HG03196 (cell line): Measurements from ENCODE around the gene TAF3.

Source experiments
- ATAC-seq: cut with Tn5 transposase; IDR thresholded peaks from one replicate; pipeline ENCODE4 v1.9.1; 2021; ENCODE audit not compliant: unreplicated experiment

Gene TAF3

DNA sequence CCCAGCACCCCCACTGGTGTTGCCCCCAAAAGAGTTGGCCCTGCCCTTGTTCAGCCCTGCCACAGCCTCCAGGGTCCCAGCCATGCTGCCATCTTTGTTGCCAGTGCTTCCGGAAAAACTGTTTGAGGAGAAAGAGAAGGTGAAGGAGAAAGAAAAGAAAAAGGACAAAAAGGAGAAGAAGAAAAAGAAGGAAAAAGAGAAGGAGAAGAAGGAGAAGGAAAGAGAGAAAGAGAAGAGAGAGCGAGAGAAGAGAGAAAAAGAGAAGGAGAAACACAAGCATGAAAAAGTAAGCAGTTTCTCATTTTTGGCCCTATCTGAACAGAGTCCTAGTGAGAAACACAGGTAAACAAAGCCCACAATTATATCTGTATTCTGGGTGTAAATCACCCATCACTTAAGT, 147.2 kb downstream of the TAF3 start:
- ATAC-seq, result no peak

DNA sequence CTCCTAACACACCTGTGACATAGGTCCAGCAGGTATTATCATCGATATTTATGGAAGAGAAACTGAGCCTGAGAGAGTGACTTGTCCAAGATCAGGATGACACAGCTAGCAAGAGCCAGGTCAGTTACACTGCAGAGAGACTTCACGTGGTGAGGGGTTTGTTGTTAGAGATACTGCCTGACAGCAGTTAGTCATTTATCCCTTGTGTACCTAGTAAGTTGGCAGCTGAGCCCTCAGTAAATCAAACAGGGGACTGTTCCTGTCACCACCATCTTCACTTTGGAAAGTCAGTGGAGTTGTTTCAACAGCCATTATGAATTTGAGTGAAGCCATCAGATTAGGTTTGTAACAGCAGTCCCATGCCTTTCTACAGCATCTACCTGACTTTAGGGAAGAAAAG, 148.7 kb downstream of the TAF3 start:
- no peak for ATAC-seq

DNA sequence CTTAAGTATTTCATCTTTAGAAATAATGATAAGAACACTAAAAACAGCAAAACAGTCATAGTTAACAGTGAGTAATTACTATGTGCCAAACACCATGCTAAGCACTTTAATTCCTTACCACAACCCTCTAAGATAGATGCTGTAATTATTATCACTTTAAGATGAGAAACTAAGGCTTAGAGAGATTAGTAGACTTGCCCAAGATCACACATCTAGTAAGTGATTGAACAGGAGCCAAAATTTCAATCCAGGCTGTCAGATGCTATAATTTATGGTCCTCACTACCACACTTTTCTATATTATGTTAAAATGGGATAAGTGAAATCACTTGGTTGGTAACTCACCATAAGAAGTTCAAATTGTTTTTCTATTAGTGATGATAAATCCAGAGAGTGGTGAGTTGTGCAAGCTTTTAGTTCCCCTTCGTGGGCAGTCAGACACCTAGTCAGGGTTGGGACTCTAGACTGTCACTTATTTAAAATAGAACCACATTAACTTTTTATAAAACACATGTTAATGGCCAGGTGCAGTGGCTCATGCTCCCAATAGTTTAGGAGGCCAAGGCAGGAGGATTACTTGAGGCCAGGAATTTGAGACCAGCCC, 150.3 kb downstream of the TAF3 start:
- ATAC-seq, result no peak

DNA sequence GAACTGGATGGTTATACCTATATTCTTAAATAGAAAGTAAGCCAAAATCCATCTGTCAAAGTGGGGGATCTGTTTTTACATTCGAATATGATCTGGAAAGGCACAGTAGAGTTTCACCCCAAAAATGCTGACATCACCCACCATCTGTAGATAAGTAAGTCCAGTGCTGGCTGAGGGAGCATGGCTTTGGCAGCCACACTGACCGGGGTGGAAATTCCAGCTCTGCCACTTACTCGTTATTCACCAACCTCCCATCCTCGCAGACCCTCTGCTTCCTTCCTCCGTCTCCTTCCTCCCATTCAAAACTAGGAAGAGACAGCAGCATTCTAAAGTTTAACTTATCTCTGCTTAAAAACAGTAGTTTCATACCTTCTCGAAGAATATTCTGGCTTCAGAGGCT, 151.3 kb downstream of the TAF3 start:
- no peak for ATAC-seq

DNA sequence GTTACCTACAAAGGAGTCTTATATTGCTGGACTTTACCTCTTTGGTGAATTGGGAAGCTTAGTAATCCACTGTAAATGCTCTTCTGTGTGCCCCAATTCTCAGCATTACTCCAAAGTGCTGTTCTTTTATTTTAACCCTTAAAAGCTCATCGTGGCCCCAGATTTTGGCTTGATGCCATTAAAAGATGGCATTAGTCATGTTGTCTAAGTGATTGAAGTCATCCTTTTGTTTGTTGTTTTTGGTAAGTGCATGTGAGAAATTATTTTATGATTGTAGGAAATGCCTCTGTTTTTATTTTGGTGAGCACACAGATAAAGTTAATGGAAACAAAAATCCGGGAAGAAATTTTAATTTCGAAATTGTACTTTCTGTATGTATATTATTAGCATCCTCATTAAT, 153.6 kb downstream of the TAF3 start:
- no peak for ATAC-seq

DNA sequence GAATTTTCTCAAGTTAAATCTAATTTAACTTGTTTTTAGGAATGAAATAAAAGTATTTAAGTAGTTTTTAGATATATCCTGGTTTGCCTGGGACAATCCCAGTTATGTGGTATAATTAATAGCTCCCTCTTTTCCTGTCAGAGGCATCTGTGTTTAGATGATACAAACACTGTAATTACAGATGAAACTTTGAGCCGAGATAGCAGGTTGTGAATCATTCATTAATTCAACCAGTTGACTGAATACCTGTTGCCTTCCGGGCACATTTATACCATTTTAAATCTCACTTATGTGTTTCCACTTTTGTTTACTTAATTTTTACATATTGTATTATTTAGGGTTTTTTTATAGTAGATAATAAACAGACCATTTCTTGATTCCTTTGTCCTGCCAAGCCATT, 154.1 kb downstream of the TAF3 start:
- ATAC-seq, result no peak

DNA sequence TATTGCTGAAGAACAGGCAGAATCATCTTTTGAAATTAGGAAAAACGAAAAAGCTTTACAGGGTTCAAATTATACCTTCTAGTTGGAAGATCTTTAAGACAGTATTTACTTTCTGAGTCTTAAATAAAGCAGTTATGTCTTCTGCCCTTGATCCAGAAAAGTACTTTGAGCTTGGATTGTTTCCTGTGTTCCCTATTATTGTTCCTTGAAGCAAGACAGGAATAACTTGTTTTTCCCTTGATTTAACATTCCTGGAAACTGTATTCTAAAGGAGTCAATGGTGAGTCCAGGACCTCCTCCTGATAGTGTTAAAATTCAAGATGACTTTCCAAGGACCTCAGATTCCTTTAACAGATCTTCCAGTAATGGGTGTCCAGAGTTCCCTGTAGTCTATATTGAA, 161.9 kb downstream of the TAF3 start:
- no peak for ATAC-seq

DNA sequence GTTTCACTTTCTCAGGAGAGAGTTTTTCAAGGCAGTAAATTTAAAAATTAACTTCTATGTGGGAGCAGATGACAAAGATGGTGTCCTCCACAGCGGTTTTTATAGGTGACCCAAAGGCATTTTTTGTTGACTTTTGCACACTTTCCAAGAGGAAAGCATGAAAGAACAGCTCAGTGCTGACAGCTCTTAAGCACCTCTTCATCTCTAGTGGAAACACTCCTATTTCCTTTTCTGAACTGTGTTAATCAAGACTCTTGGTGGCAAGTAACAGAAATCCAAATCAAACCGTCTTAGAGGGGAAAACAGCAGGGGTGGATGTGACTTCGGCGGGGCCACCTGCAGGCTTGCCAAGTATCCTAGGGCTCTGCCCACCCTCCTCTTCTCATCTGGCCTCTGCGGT, 164.4 kb downstream of the TAF3 start:
- ATAC-seq, result no peak

DNA sequence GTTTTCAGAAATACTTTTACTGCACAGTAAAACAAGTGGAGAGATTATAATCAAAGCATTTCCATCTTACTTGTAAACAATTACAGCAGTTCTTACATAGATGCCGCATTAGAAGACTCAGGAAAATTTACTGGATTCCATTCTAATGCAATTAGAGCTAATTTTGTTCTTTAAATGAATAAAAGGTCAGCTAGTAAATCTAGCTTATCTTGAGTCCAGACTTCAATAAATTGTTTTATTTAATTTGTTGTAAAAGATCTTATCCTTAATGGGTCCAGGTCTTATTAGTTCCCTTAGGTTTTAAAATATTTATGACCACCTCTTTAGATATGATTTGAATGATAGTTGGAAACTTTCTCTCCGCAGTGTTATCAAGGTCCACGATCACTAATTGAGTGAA, 166.0 kb downstream of the TAF3 start:
- no peak for ATAC-seq

DNA sequence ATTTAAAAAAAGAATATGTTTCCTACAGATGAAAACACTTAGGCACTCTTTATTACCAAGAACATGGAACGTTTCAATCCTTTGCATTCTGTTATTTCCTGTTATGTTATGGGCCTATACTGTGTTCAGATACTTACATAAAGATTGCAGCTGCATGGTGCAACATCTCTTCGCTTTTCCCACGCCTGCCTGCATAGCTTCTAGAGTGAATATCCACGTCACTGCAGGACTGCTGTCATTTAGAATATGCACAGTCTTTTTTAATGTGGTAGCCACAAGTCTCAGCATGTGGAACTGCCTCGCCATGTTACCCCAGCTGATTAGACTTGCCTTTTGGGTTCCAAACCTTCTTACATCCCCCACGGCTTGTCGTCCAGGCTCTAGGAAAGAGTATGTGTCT, 166.6 kb downstream of the TAF3 start:
- no peak for ATAC-seq

DNA sequence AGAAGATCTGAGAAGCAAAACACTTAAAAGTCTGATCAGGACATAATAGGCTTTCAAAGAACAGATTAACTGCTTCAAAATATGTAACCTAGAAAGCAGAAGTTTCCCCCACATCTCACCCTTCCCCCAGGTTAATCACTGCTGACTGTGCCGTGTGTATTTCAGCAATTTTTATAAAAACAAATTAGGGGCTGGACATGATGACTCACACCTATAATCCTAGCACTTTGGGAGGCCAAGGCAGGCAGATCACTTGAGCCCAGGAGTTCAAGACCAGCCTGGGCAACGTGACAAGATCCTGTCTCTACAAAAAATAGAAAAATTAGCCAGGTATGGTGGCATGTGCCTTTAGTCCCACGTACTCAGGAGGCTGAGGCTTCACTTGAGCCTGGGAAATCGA, 168.5 kb downstream of the TAF3 start:
- ATAC-seq, result no peak

DNA sequence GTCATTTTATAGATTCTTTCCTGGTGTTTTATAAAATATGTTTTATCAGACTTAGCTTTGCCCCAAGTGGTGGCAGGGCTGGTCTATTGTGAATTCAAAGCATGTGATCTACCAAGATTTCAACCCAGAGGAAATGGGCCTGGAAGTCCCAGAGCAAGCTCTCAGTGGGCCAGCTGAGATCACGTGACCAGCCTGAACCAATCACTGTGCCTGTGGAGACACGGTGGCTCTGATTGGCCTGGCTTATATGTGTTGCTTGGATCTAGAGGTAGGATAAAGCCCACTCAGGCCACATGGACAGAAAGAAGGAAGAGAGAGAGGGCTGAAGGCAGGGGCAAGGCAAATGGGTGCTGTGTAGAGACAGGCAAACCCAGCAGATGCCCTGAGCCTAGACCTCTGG, 170.7 kb downstream of the TAF3 start:
- no peak for ATAC-seq

DNA sequence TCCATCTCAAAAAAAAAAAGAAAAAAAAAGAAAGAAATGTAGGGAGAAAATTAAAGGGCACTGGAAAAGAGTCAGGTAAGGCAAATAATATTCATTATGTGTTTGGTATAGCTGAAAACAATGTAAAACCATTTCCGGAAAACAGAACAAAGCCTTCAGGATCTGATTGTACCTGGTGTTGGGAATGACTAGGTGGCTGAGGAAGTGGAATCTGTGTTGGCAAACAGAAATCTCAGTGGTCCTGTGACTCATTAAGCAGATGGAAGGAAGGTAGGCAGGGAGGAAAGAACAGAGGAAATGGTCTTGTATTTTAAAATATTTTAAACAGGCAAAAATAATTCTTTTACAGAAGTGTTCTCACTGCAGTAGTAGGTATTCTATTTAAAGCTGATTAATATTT, 180.5 kb downstream of the TAF3 start:
- no peak for ATAC-seq

DNA sequence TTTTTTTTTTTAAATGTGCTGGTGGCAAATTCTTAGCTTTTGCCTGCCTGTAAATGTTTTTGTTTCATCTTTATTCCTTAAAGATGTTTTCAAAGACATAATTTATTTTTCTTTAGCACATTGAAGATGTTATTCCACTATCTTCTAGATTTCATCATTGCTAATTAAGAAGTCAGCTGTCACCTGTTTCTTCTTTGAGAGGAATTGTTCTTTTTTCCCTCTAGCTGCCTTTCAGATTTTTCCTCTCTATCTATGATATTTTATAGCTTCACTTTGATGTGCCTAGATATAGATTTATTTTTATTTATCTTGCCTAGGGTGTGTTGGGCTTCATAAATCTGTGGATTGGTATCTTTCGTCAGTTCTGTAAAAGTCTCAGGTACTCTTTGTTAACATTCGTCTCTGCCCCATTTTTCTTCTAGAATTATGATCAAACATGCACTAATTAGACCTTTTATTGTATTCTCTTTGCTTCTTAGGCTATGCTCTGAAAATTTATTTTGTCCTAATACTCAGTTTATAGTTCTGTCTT, 186.2 kb downstream of the TAF3 start:
- no peak for ATAC-seq

DNA sequence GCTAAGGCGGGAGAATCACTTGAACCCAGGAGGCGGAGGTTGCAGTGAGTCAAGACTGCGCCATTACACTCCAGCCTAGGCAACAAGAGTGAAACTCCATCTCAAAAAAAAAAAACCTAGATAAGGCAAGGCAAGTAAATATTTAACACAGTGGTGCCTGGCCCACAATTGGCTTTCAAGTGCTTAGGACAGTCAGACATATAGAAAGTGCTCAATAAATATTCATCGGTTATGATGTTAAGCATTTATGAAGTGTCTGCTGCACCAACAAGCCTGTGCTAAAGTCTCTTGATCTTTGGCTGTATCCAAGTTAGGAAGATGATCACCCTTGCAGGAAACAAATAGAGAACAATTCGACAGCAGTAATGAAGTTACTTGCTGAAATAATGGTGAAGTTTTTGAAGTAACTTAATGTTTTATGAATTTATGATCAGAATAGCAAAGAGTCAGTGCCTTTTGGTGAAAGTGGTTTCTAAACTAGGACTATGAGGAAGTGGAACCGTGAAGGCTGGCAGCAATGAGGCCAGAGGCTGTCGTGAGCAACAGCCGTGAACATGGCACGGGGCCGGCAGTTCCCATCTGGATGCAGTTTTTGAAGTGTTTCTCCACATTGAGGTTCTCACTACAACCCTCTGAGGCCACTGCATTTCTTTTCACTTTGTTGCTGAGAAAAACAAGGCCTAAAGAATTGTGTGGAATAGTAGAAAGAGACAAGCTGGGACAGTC, 188.1 kb downstream of the TAF3 start:
- ATAC-seq, result no peak

DNA sequence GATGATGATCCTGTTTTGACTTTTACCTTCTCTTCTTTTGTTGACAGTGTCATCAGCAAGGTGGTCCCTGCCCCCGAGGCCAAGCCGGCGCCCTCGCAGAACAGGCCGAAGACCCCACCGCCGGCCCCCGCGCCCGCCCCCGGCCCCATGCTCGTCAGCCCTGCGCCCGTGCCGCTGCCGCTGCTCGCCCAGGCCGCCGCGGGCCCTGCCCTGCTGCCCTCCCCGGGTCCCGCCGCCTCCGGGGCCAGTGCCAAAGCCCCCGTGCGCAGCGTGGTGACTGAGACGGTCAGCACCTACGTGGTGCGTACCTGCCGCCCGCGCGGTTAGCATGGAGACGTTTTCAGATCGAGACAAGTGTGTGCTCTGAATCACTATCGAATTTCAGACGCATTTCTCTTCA, 190.7 kb downstream of the TAF3 start:
- ATAC-seq, result no peak

DNA sequence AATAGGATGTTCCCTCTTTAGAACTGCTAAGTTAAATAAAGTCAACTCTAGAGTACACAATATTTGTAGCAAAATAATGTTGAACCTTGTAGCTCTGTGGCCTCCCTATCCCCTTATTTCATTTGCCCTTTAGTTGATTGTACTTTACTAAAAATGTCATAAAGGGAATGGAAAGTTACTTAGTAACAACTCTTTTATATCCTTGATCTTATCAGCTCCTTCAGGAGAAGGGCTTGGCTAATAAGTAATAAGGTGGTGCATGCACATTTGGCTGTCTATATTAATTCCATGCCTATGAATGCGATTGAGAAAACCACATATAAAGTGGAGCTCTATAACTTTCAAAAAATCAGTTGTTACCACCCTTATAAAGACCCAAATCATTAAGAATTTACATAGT, 194.7 kb downstream of the TAF3 start:
- no peak for ATAC-seq

DNA sequence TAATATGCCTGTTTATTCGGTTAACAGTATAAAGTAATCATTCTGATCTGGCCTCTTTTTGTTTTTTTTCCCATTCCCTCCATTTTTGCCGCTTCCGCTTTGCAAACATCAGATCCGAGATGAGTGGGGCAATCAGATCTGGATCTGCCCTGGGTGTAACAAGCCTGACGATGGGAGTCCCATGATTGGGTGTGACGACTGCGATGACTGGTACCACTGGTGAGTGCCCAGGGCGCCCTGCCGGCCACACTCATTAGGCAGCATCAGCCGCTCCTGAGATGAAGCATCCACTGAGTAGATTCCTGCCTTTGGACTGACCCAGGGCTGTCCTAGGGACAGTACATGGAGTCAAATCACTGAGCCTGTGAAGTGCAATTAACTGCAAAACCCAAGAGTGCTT, 195.3 kb downstream of the TAF3 start:
- no peak for ATAC-seq

DNA sequence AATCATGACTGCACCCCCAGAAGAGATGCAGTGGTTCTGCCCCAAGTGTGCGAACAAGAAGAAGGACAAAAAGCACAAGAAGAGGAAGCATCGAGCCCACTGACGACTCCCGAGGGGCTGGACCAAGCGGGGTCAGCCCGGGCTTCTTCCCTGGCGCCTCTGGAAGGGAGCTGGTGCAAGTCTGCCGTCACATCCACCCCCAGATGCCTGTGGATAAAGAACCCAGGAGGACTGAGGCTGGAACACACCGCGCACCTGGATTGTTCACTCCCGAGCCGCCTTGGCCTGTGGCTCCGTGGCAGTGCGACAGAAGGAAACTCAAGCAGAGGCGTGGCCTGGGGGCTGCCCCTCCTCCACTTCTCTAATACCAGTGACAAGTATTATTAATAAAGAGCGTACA, 196.3 kb downstream of the TAF3 start:
- no peak for ATAC-seq

DNA sequence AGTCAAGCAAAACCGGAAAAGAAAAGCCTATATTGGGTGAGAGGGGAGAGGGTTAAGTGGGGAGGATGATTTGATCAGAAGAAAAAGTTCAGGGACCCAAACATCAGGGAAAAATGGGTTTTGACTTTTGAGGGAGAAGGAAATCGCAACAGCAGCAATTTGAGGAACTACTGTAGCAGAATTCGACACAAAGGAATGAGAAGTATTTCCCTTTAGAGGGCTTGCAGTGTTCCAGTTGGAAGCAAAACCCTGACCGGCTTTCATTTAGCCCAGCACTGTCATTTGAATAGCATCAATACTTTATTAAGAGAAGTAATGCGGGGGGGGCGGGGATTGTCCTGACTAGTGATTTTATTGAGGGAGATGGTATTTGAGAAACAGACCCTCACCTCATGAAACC, 199.0 kb downstream of the TAF3 start:
- no peak for ATAC-seq

DNA sequence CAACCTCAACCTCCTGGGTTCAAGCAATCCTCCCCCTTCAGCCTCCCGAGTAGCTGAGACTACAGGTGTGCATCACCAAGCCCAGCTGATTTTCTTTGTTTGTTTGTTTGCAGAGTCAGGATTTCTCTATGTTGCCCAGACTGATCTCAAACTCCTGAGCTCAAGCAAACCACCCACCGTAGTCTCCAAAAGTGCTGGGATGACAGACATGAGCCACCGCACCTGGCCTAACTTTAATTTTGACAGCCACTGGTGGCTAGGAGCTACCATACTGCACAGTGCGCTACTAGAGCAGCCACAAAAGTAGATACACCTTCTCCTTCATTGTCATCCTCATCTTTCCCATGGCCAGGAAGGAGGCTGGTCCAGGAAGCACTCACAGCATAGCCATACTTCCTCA, 205.0 kb downstream of the TAF3 start:
- ATAC-seq, result no peak

DNA sequence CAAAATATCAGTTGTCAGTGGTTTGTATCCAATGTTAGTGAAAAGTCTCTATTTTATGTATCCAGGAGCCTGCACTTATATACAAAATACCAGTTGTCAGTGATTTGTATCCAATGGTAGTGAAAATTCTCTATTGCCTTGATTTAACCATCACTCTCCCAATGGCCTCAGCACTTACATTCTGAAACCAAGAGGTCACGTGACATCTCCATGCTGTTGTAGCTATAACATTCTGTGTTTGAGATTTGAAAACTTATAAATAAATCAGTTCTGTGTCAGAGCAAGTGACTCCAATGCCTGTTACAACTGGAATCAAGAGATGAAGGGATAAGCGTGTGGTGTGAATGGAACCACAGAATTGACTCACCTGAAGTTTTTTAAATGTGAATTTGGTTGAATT, 205.5 kb downstream of the TAF3 start:
- no peak for ATAC-seq
